ENCODE data around the gene SLC13A3.
A peak's percentile ranks its signal among the peaks of the same experiment; 100 is the strongest.

Gene SLC13A3

GRCh38 chr20:46583411-46584214, 67.6 kb downstream of the SLC13A3 start:
- DNase-seq (ENCODE audit: low read depth): no peak
- no peak overlapping the region for H3K4me3 ChIP-seq (ENCODE audit: low read length)
- TF ChIP-seq, protein P1, sequence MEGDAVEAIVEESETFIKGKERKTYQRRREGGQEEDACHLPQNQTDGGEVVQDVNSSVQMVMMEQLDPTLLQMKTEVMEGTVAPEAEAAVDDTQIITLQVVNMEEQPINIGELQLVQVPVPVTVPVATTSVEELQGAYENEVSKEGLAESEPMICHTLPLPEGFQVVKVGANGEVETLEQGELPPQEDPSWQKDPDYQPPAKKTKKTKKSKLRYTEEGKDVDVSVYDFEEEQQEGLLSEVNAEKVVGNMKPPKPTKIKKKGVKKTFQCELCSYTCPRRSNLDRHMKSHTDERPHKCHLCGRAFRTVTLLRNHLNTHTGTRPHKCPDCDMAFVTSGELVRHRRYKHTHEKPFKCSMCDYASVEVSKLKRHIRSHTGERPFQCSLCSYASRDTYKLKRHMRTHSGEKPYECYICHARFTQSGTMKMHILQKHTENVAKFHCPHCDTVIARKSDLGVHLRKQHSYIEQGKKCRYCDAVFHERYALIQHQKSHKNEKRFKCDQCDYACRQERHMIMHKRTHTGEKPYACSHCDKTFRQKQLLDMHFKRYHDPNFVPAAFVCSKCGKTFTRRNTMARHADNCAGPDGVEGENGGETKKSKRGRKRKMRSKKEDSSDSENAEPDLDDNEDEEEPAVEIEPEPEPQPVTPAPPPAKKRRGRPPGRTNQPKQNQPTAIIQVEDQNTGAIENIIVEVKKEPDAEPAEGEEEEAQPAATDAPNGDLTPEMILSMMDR (IDR thresholded peaks at IDR 0.05; ENCODE audit: insufficient read depth, low read depth, low read length, missing control alignments): no peak

GRCh38 chr20:46582648-46583047, 68.6 kb downstream of the SLC13A3 start:
- no peak for DNase-seq (ENCODE audit: low read depth)
- TF ChIP-seq, protein P1 (IDR thresholded peaks at IDR 0.05; ENCODE audit: insufficient read depth, low read depth, low read length, missing control alignments): no peak
- H3K4me3 ChIP-seq (ENCODE audit: low read length): no peak overlapping the region

GRCh38 chr20:46581391-46581790, 69.9 kb downstream of the SLC13A3 start:
- no peak for DNase-seq (ENCODE audit: low read depth)
- TF ChIP-seq, protein P1 (IDR thresholded peaks at IDR 0.05; ENCODE audit: insufficient read depth, low read depth, low read length, missing control alignments): no peak
- H3K4me3 ChIP-seq (ENCODE audit: low read length): no peak overlapping the region

DNA sequence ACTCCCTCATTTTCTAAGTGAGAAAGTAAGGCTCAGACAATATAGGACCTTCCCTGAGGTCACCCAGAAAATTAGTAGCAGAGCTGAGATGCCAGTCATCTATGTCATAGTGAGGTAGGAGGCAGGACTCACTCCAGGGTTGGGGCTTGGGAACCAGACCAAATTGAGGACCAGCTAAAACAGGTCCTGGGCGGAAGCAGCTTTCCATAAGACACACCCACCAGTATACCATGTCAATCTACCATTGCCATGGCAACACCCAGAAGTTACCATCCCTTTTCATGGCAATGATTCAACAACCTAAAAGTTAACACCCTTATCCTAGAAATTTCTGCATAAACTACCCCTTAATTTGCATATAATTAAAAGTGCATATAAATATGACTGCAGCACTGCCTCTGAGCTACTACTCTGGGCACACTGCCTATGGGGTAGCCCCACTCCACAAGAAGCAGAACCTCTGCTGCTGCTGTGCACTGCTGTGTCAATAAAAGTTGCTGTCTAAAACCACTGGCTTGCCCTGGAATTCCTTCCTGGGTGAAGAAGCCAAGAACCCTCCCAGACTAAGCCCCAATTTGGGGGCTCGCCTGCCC, 70.5 kb downstream of the SLC13A3 start:
- H3K4me3 ChIP-seq (ENCODE audit: low read length): no peak overlapping the region
- peak; percentile 22 for DNase-seq (ENCODE audit: low read depth)
- TF ChIP-seq, protein P1 (IDR thresholded peaks at IDR 0.05; ENCODE audit: insufficient read depth, low read depth, low read length, missing control alignments): no peak

- H3K4me3 ChIP-seq (ENCODE audit: low read length): no peak overlapping the region
- DNase-seq (ENCODE audit: low read depth): no peak
- TF ChIP-seq, protein P1 (IDR thresholded peaks at IDR 0.05; ENCODE audit: insufficient read depth, low read depth, low read length, missing control alignments): no peak
These were observed 72.5 kb downstream of the SLC13A3 start for GRCh38 chr20:46578745-46579144.

DNA sequence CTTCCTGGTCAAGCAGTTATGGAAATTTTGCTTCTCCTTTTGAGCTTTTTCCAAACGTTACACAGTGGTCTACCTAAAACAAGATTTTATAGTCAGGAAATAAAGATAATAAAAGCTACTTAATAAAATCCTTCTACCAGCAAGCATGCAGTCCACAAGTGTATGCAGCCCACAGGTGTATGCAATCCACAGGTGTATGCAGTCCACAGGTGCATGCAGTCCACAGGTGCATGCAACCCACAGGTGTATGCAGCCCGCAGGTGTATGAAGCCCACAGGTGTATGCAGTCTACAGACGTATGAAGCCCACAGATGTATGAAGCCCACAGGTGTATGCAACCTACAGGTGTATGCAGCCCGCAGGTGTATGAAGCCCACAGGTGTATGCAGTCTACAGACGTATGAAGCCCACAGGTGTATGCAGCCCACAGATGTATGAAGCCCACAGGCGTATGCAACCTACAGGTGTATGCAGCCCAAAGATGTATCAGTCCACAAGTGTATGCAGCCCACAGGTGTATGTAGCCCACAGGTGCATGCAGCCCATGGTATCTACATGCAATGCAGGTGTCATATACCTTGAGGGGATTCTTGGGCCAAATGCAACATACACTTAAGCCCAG, 74.4 kb downstream of the SLC13A3 start:
- TF ChIP-seq, protein P1 (IDR thresholded peaks at IDR 0.05; ENCODE audit: insufficient read depth, low read depth, low read length, missing control alignments): no peak
- no peak for DNase-seq (ENCODE audit: low read depth)
- no peak overlapping the region for H3K4me3 ChIP-seq (ENCODE audit: low read length)
